GM04504 (cell line): ENCODE measurements around the gene RPP38.

Source experiments
- DNase-seq: peaks from one replicate; pipeline ENCODE4 v3.0.0-alpha.2; 2012; ENCODE audit warnings: low read depth

Gene RPP38

DNA sequence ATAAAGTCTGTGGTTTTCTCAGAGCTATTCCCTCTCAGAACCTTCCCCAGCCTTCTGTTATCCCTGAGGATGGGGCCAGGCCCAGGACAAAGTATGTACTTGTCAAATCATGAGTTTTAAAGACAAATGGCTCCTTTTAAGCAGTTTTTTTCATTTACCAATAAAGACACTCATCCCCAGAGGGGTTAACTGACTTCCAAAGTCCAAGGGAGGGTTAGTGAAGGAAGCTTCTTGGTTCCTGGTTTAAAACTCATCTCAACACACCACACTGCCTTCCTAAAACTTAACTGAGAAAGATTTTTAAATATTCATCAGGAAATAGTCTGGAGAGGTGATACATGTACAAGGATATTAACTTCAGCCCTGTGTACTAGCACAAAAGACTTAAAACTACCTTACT is 55.4 kb downstream of the RPP38 start:
- no peak for DNase-seq
